GM12874 (cell line): ENCODE measurements around the gene CD163L1.

Experiments used
- CTCF ChIP-seq: IDR thresholded peaks from 2 replicates; pipeline ENCODE4 v1.5.1; 2011; ENCODE audit warnings: low read depth, mild to moderate bottlenecking, control low read depth, low read length, moderate library complexity; ENCODE audit not compliant: insufficient read depth

Gene CD163L1

GRCh38 chr12:7322599-7322998 is 121.4 kb downstream of the CD163L1 start:
- TF ChIP-seq CTCF = no peak

GRCh38 chr12:7321624-7322023 is 122.3 kb downstream of the CD163L1 start:
- no peak for TF ChIP-seq CTCF

- TF ChIP-seq CTCF = no peak
Measured at GRCh38 chr12:7319930-7320329, 124.0 kb downstream of the CD163L1 start.

- TF ChIP-seq CTCF = no peak
Measured at GRCh38 chr12:7310070-7310469, 133.9 kb downstream of the CD163L1 start.
